ENCODE results near the gene ARHGEF19. TPM values are rescaled to one million over a fixed set of nuclear protein-coding genes. Genes with fewer than 3 reads are reported as not detected.
"Not testable (repeated sequence)": the region's sequence is repeated elsewhere in the genome, so short reads cannot be mapped to it uniquely, and the experiment has no call there.

Gene ARHGEF19
- polyA plus RNA-seq, 1 donor, result 4.3 TPM

DNA sequence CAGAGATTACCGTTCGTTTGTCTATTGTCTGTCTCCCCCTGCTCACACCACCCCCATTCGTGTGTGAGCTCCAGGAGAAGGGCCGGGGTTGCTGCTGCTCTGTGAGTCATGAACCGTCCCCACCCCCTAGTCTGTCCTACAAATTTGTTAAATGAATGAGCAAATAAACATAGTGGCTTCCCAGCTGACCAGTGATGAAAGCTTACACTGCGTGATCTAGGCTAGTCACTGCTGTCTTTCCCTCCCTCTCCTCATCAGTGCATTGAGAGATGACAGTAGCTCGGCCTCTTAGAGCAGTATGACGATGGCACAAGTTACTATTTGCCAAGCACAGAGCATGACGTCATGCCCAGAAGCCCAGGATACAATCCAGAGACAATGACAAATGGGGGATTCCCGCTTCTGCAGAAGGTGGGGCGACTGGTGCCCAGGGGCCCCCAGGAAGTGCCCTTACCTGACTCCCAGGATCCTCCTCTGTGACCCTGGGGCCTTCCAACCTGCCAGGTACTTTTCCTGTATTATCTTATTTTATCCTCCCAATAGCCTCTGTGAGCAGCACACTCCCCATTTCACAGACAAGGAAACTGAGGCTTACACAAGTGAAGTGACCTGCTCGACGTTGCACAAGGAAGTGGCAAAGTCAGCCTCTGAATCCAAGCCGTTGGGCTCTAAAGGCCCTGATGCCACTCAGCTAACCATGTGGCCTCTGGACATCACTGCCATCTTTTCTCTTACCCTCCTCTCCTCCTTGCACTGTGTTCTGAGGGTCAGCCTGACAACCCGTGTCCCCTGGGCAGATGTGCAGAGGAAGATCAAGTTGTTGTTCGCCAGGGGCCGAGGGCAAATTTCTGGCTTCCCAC lies 48.0 kb downstream of the ARHGEF19 start:
- no peak for DNase-seq

GRCh38 chr1:16163608-16164212 lies 48.7 kb downstream of the ARHGEF19 start:
- DNase-seq, result not testable (repeated sequence)

DNA sequence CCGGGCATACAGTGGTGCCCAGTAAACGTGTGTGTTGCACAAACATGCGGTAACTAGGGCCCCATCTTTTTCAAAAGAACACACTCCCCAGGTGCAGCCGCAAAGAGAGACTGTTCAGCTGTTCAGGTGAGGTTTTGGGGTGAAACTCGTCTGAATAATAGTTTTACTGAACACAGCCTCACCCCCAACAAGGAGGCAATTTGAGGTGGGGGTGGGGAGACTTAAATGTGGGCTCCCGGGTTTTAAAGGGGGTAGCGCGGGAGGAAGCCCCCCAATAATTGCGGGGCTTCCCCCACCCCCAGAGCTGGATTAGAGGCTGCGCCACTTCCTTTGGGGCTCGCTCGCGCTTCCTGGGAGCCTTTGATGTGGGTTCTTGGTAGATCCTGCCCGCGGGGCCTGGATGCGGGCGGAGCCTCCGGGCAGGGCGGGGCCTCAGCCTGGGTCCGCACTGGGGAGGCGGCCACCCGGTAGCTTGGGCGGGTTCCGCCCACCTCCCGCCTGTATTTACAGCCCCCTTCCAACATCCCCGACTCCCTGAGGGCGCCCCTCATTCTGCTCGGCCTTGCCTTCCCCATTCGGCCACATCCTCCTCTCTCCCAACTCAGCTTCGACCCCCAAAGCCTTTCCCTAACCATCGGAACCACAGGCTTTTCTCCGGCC lies 50.2 kb downstream of the ARHGEF19 start:
- DNase-seq, result no peak

- DNase-seq, result no peak
These were observed 50.7 kb downstream of the ARHGEF19 start for GRCh38 chr1:16161717-16162116.

GRCh38 chr1:16158993-16159831 lies 53.2 kb downstream of the ARHGEF19 start:
- no peak for DNase-seq

DNA sequence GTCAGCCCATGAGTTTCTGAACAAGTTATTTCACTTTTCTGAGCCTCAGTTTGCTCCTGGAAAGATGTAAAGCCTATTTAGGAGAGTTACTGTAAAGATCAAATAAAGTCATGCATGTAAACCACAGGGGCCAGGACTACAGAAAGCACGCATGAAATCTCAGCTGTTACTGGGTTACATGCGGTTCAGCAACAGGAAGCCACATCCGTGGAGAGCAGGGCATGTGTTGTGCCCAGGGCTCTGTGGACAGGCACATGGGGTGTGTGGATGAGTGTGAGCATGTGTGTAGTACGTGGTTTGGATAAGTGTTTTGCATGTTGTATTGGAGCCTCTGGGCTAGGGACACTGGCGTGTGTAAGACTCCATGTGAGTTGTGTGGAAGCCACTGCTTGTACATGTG lies 54.4 kb downstream of the ARHGEF19 start:
- no peak for DNase-seq

DNA sequence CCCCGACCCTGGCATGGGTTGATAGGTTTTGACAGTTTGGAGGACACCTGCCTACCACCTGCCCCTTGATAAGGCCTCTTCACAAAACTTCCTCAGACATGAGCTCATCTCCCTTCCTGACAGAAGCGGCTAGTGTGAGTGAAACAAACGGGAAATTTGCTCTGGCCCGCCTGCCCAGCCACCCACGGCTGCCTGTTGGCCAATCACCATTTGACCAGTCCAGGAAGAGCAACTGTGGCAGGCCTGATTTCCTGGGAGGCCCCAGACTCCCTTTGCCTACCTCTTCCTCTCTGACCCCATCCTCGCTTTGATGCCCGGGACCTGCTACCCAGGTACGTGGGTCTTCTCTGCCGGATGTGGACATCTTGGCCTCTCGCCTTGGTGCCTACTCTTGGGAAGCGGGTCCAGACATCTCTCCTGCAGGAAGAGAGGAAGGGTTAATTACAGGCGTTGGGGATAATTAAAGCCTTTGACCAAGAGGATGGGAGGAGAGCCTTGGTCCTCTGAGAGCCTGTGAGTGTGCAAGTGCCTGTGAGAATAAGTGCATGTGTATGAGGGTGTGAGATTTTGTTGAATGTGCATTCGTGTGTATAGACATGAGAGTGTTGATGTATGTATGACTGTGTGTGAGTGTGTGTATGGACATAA lies 55.5 kb downstream of the ARHGEF19 start:
- DNase-seq, result no peak

DNA sequence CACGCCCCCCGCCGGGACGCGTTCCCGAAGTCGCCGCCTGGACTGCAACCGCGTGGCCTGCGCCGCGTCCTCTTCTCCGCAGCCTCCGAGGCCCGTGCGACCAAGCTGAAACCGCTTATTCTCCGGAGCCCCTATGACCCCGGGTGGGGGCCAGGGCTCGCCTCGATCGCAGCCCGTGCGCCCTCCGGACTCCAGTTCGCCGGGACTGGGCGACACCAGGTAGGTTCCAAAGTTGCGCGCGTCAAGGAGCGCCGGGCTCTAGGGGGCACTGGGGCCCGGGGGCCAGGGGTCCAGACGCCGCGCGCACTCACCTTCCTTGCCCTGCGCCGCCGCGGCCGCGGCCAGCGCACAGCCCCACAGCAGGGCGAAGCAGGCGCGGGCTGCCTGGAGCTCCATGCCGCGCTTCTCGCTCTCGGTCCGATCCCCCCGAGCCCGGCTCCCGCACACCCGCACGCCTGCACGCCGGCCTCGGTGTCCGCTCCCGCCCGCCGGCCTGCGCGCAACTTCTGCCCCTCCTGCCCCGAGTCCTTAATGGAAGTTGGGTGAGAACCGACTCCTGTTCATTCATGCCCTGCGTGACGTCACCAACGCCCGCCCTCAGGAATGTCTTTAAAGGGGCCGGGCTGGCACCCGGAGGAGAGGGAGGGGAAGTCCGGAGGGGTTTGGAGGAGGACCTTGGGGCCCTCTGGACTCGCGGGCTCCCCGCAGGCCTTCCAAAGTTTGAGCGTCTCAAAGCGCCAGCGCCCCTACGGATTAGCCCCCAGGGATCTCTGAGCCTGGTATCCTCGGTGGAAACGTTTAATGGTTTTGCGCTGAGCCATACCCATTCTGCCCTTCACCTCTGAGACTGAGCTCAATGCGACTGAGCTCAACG lies 56.7 kb downstream of the ARHGEF19 start, which contains the start of gene EPHA2:
EPHA2 (minus strand) TSS at position 533 of the 874 bp plus-strand sequence; CDS start at position 396, 137 bp downstream.
- DNase-seq, result no peak

DNA sequence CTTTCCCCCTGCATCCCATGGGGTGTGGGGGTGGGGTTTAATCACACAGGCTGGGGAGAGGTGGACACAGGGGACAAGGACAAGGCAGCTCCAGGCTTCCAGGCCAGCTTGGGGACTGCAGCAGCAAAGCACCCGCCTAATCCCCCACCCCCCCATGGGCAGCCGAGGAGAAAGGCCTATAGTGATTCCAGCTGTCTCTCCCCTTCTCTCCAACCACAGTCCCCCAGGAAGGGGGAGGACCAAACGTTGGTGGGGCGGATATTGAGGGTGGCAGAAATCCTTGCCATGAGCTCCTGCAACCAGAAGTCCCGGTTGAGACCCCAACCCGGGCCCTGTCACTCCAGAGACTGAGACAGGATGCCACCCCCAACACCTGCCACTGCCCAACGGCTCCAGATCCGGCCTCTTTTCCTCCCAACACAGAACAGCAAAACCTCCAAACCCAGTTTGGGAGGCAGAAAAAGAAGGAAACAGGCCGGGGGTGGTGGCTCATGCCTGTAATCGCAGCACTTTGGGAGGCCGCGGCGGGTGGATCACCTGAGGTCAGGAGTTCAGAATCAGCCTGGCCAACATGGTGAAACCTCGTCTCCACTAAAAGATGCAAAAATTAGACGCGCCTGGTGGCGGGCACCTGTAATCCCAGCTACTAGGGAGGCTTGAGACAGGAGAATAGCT lies 58.3 kb downstream of the ARHGEF19 start:
- DNase-seq, result no peak

DNA sequence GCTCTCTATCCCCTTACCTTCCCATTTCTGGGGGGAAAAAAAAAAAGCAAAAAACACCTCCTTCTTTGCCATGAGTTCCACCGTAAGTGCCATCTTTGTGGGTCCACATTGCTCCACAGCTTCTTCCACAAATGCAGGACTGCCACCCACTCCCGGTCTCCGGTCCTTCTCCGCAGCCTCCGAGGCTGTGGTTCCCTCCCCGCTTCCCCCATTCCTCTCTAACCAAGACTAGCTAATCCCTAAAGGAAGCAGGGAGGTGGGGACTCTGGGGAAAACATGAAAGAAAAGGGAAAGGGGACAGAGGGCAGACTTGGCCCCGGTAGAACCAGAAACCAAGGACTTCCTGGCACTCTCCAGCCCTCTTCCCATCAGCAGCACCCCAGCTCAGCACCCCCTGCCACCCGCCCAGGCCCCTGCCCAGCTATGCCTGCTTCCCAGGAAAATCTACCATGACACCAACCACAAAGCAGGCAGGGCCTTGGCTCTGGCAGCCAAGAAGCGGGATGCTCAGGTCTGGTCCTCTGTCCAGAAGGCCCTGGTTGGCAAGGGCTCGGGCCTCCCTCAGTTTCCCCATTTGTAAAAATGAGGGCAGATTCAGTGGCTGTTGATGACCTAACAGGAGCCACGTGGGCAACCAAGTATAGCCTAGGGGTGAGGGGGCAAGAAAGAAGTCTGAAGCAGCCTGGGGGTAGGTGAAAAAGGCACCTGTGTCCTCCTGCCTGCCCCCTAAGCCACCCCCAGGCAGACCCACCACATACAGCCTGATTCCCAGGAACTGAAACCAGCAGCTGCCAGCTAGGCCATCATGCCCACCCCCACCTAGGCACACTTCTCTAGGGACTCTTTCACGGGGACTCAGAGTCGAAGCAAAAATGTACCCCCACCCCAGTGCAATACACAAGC lies 59.1 kb downstream of the ARHGEF19 start:
- DNase-seq, result no peak

- DNase-seq, result no peak
These were observed 59.9 kb downstream of the ARHGEF19 start for GRCh38 chr1:16152481-16153087.

DNA sequence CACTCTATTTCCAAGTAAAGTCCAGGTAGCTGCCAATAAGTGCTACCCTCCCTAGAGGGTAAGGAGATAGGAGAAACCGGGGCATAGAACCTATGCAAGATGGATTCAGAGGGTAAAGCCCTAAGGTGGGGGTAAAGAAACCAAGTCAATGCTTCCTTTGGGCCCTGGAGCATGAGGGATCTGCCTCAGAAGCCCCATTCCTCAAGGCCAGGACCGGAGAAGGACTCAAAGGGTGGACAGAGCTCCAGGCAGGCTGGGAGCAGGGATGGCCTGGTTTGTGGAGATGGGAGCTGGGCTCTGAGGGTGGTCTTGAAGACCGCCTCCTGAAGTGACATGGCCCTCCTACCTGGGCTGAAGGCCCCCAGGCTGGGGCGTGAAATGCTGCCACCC lies 60.5 kb downstream of the ARHGEF19 start:
- DNase-seq, result no peak

GRCh38 chr1:16151196-16151994 lies 61.1 kb downstream of the ARHGEF19 start:
- no peak for DNase-seq

GRCh38 chr1:16150508-16150907 lies 61.9 kb downstream of the ARHGEF19 start:
- no peak for DNase-seq

DNA sequence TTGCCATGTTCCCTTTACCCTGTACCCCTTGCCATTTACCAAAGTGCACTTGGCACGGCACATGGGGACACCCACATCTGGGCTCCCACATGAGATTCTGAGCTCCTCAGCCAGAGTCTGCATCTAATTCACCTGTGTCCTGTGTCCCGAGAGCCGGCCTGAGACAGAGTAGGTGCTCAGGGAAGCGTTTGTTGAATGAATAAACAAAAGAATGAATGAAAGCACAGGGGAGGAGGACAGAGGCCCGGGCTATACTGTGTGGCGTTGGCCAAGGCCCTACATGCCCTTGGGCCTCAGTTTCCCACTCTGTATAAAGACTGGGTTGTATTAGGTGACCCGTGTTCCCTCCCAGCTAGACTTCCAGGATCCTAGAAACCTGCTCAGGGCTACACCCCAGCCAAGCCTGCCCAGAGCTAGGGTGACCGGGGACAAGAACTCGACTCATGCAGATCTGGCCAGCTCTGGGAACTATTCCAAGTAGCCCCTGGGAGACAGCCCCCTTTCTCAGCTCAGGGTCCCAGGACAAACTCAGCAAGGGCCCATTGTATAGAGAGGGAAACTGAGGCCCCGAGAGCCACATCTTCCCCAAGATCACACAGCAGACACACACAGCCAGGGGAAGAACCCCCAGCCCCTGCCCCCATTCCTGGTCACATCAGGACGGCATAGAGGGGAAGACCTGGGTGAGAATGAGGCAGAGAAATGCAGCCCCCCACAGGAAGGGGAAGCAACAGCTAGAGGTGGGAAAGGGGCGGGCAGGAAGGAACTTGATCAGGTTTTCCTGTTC lies 62.6 kb downstream of the ARHGEF19 start:
- no peak for DNase-seq

DNA sequence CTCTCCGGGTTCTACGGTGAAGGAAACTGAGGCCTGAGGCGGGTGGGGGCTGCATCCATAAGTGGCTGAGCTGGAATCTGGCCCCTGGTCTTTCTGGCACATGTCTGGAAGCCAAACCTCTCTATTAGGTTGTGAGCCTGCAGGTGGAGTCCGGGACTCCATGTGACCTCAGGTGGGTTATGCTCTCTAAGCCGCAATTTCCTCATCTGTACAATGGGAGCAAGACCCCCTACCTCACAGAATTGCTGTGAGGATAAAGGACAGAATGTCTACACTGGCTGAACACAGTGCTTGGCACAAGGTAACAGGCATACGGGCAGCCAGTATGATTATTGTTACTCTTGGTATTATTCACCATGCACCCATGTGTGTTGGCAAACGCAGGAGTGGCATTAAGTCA lies 63.3 kb downstream of the ARHGEF19 start:
- DNase-seq, result no peak
